ENCODE results near the gene TEX264.

Gene TEX264

GRCh38 chr3:51735950-51736349 lies 64.9 kb downstream of the TEX264 start:
- no peak for TF ChIP-seq ZBTB7A (IDR thresholded peaks at IDR 0.05; ENCODE audit: low read depth)
- TF ChIP-seq EP300 (IDR thresholded peaks at IDR 0.05; ENCODE audit: borderline replicate concordance) = no peak
- no peak for TF ChIP-seq TCF12 (IDR thresholded peaks at IDR 0.05; ENCODE audit: low read depth)
- no peak for TF ChIP-seq RAD21 (IDR thresholded peaks at IDR 0.05; ENCODE audit: low read depth)
- no peak for TF ChIP-seq TAF1 (IDR thresholded peaks at IDR 0.05; ENCODE audit: low read depth)
- no peak for TF ChIP-seq FOXM1 (IDR thresholded peaks at IDR 0.05; ENCODE audit: borderline replicate concordance, low read depth)
- no peak for TF ChIP-seq CREB1 (IDR thresholded peaks at IDR 0.05; ENCODE audit: low read depth)
- no peak for TF ChIP-seq EGR1 (IDR thresholded peaks at IDR 0.05)
- TF ChIP-seq NFIC (IDR thresholded peaks at IDR 0.05) = no peak
- TF ChIP-seq MAX (IDR thresholded peaks at IDR 0.05) = no peak
- no peak for TF ChIP-seq USF1 (IDR thresholded peaks at IDR 0.05)
- TF ChIP-seq CEBPB (IDR thresholded peaks at IDR 0.05) = no peak
- TF ChIP-seq TEAD4 (IDR thresholded peaks at IDR 0.05) = no peak
- TF ChIP-seq YY1 (IDR thresholded peaks at IDR 0.05; ENCODE audit: low read depth) = no peak
- no peak for TF ChIP-seq REST (IDR thresholded peaks at IDR 0.05; ENCODE audit: low read depth)

- TF ChIP-seq TEAD4 (IDR thresholded peaks at IDR 0.05) (no peak), CREB1 (IDR thresholded peaks at IDR 0.05; ENCODE audit: low read depth) (no peak), YY1 (IDR thresholded peaks at IDR 0.05; ENCODE audit: low read depth) (no peak), EGR1 (IDR thresholded peaks at IDR 0.05) (no peak), MAX (IDR thresholded peaks at IDR 0.05) (no peak), ZBTB7A (IDR thresholded peaks at IDR 0.05; ENCODE audit: low read depth) (no peak), REST (IDR thresholded peaks at IDR 0.05; ENCODE audit: low read depth) (no peak), RAD21 (IDR thresholded peaks at IDR 0.05; ENCODE audit: low read depth) (no peak), TCF12 (IDR thresholded peaks at IDR 0.05; ENCODE audit: low read depth) (no peak), USF1 (IDR thresholded peaks at IDR 0.05) (no peak), EP300 (IDR thresholded peaks at IDR 0.05; ENCODE audit: borderline replicate concordance) (no peak), NFIC (IDR thresholded peaks at IDR 0.05) (no peak), TAF1 (IDR thresholded peaks at IDR 0.05; ENCODE audit: low read depth) (no peak), FOXM1 (IDR thresholded peaks at IDR 0.05; ENCODE audit: borderline replicate concordance, low read depth) (no peak), CEBPB (IDR thresholded peaks at IDR 0.05) (no peak)
Observed at GRCh38 chr3:51739110-51739509, 68.1 kb downstream of the TEX264 start.

GRCh38 chr3:51747840-51748239 lies 76.8 kb downstream of the TEX264 start:
- TF ChIP-seq NFIC (IDR thresholded peaks at IDR 0.05) (no peak), EGR1 (IDR thresholded peaks at IDR 0.05) (no peak), TEAD4 (IDR thresholded peaks at IDR 0.05) (no peak), CREB1 (IDR thresholded peaks at IDR 0.05; ENCODE audit: low read depth) (no peak), TAF1 (IDR thresholded peaks at IDR 0.05; ENCODE audit: low read depth) (no peak), FOXM1 (IDR thresholded peaks at IDR 0.05; ENCODE audit: borderline replicate concordance, low read depth) (no peak), CEBPB (IDR thresholded peaks at IDR 0.05) (no peak), MAX (IDR thresholded peaks at IDR 0.05) (no peak), TCF12 (IDR thresholded peaks at IDR 0.05; ENCODE audit: low read depth) (no peak), RAD21 (IDR thresholded peaks at IDR 0.05; ENCODE audit: low read depth) (no peak), ZBTB7A (IDR thresholded peaks at IDR 0.05; ENCODE audit: low read depth) (no peak)

- TF ChIP-seq TCF12 (IDR thresholded peaks at IDR 0.05; ENCODE audit: low read depth) (no peak), MAX (IDR thresholded peaks at IDR 0.05) (no peak), ZBTB7A (IDR thresholded peaks at IDR 0.05; ENCODE audit: low read depth) (no peak), USF1 (IDR thresholded peaks at IDR 0.05) (no peak)
Observed at GRCh38 chr3:51748327-51748726, 77.3 kb downstream of the TEX264 start.

- TF ChIP-seq TAF1 (IDR thresholded peaks at IDR 0.05; ENCODE audit: low read depth) (no peak), ZBTB7A (IDR thresholded peaks at IDR 0.05; ENCODE audit: low read depth) (no peak), RAD21 (IDR thresholded peaks at IDR 0.05; ENCODE audit: low read depth) (no peak), CEBPB (IDR thresholded peaks at IDR 0.05) (no peak), REST (IDR thresholded peaks at IDR 0.05; ENCODE audit: low read depth) (no peak), EP300 (IDR thresholded peaks at IDR 0.05; ENCODE audit: borderline replicate concordance) (no peak), YY1 (IDR thresholded peaks at IDR 0.05; ENCODE audit: low read depth) (no peak), MAX (IDR thresholded peaks at IDR 0.05) (no peak), USF1 (IDR thresholded peaks at IDR 0.05) (no peak), TCF12 (IDR thresholded peaks at IDR 0.05; ENCODE audit: low read depth) (no peak), CREB1 (IDR thresholded peaks at IDR 0.05; ENCODE audit: low read depth) (no peak), TEAD4 (IDR thresholded peaks at IDR 0.05) (no peak), EGR1 (IDR thresholded peaks at IDR 0.05) (no peak), NFIC (IDR thresholded peaks at IDR 0.05) (no peak), FOXM1 (IDR thresholded peaks at IDR 0.05; ENCODE audit: borderline replicate concordance, low read depth) (no peak)
Observed at GRCh38 chr3:51750878-51751277, 79.8 kb downstream of the TEX264 start.

Measured in Ishikawa (cell line).